ENCODE measurements around the gene NADSYN1.

GRCh38 chr11:71476031-71476430 lies 23.0 kb downstream of the NADSYN1 start:
- no peak for TF ChIP-seq EZH2 (IDR thresholded peaks at IDR 0.05; ENCODE audit: borderline replicate concordance, low read depth, low read length, severe bottlenecking)
- no peak for TF ChIP-seq CTCF (IDR thresholded peaks at IDR 0.05; ENCODE audit: borderline replicate concordance, extremely low read depth, low read length, poor library complexity, severe bottlenecking)

Data from DND-41 (cell line).